ENCODE measurements around the gene COL5A1.
A peak's percentile ranks its signal among the peaks of the same experiment; 100 is the strongest.
"Not testable (repeated sequence)": the region's sequence is repeated elsewhere in the genome, so short reads cannot be mapped to it uniquely, and the experiment has no call there.

Gene COL5A1

GRCh38 chr9:134703730-134704114 lies 62.1 kb downstream of the COL5A1 start:
- Histone ChIP-seq H3K36me3 (ENCODE audit: insufficient read depth, low read length) (peaks cover 31% of the 10 kb centered on the region), H3K79me2 (ENCODE audit: control insufficient read depth, insufficient read depth, low read length, unreplicated experiment) (peaks cover 77% of the 10 kb centered on the region)

GRCh38 chr9:134704498-134704897 lies 62.9 kb downstream of the COL5A1 start:
- peaks cover 19% of the 10 kb centered on the region for H3K4me1 ChIP-seq (ENCODE audit: control insufficient read depth, insufficient read depth, low read length, unreplicated experiment)
- no peak overlapping the region for H3K27ac ChIP-seq (ENCODE audit: low read depth, low read length)
- H3K79me2 ChIP-seq (ENCODE audit: control insufficient read depth, insufficient read depth, low read length, unreplicated experiment): peaks cover 78% of the 10 kb centered on the region
- no peaks in the 10 kb centered on the region for H3K27me3 ChIP-seq (ENCODE audit: insufficient read depth, low read length)
- peaks cover 38% of the 10 kb centered on the region for H3K36me3 ChIP-seq (ENCODE audit: insufficient read depth, low read length)
- H2AFZ ChIP-seq (ENCODE audit: low read length, unreplicated experiment): no peak overlapping the region
- H3K4me3 ChIP-seq (ENCODE audit: low read depth, low read length): no peak overlapping the region

More at GRCh38 chr9:134703730-134704114, 62.1 kb downstream of the COL5A1 start:
- not testable (repeated sequence) for H3K27me3 ChIP-seq (ENCODE audit: insufficient read depth, low read length); H2AFZ ChIP-seq (ENCODE audit: low read length, unreplicated experiment); H3K27ac ChIP-seq (ENCODE audit: low read depth, low read length); H3K4me3 ChIP-seq (ENCODE audit: low read depth, low read length)
- H3K4me1 ChIP-seq (ENCODE audit: control insufficient read depth, insufficient read depth, low read length, unreplicated experiment): peaks cover 16% of the 10 kb centered on the region

GRCh38 chr9:134705786-134706185 lies 64.2 kb downstream of the COL5A1 start:
- Histone ChIP-seq H3K4me3 (ENCODE audit: low read depth, low read length) (no peak overlapping the region), H2AFZ (ENCODE audit: low read length, unreplicated experiment) (no peak overlapping the region), H3K79me2 (ENCODE audit: control insufficient read depth, insufficient read depth, low read length, unreplicated experiment) (peaks cover 76% of the 10 kb centered on the region), H3K27me3 (ENCODE audit: insufficient read depth, low read length) (no peaks in the 10 kb centered on the region), H3K27ac (ENCODE audit: low read depth, low read length) (no peak overlapping the region), H3K4me1 (ENCODE audit: control insufficient read depth, insufficient read depth, low read length, unreplicated experiment) (peaks cover 19% of the 10 kb centered on the region), H3K36me3 (ENCODE audit: insufficient read depth, low read length) (peaks cover 31% of the 10 kb centered on the region)

GRCh38 chr9:134706522-134706921 lies 64.9 kb downstream of the COL5A1 start:
- no peak overlapping the region for H3K4me3 ChIP-seq (ENCODE audit: low read depth, low read length)
- H2AFZ ChIP-seq (ENCODE audit: low read length, unreplicated experiment): no peak overlapping the region
- no peaks in the 10 kb centered on the region for H3K27me3 ChIP-seq (ENCODE audit: insufficient read depth, low read length)
- peaks cover 19% of the 10 kb centered on the region for H3K4me1 ChIP-seq (ENCODE audit: control insufficient read depth, insufficient read depth, low read length, unreplicated experiment)
- H3K79me2 ChIP-seq (ENCODE audit: control insufficient read depth, insufficient read depth, low read length, unreplicated experiment): peaks cover 75% of the 10 kb centered on the region
- H3K36me3 ChIP-seq (ENCODE audit: insufficient read depth, low read length): peaks cover 25% of the 10 kb centered on the region
- peak overlapping the region; percentile 74 for H3K27ac ChIP-seq (ENCODE audit: low read depth, low read length)

DNA sequence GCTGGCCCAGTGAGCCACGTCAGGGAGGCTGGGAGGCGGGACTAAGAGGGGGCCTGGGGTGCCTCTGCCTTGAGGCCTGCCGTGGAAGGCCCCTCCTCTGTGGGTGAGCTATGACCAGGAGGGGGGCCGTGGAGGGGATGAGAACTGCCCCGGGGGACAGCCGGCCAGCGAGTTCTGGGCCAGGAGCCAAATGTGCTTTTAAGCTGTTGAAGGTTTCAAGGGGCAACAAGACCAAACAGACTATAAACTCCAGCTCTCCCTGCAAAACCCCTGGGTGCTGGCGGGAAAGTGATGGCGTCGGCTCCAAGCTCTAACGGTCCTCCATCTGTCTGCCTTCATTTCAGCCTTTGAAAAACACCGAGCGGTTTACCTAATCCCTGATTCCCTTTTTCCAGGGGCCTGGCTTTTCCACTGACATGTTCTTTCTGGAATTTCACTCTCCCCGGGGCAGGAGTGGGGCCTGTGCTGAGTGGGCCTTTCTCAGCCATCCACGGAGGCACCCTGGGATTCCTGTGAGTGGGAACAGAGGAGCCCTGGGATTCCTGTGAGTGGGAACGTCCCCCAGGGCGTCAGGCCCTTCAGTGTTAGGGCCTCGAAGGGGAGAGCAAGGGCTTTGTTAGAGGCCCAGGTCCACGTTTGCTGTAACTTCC lies 65.6 kb downstream of the COL5A1 start:
- Histone ChIP-seq H3K27me3 (ENCODE audit: insufficient read depth, low read length) (no peaks in the 10 kb centered on the region), H3K79me2 (ENCODE audit: control insufficient read depth, insufficient read depth, low read length, unreplicated experiment) (peaks cover 72% of the 10 kb centered on the region), H3K36me3 (ENCODE audit: insufficient read depth, low read length) (peaks cover 22% of the 10 kb centered on the region), H3K27ac (ENCODE audit: low read depth, low read length) (peak overlapping the region; percentile 85), H3K4me3 (ENCODE audit: low read depth, low read length) (no peak overlapping the region), H3K4me1 (ENCODE audit: control insufficient read depth, insufficient read depth, low read length, unreplicated experiment) (peaks cover 19% of the 10 kb centered on the region), H2AFZ (ENCODE audit: low read length, unreplicated experiment) (no peak overlapping the region)

GRCh38 chr9:134707731-134708671 lies 66.4 kb downstream of the COL5A1 start:
- Histone ChIP-seq H3K27me3 (ENCODE audit: insufficient read depth, low read length) (no peaks in the 10 kb centered on the region), H3K27ac (ENCODE audit: low read depth, low read length) (peak overlapping the region; percentile 85), H3K4me1 (ENCODE audit: control insufficient read depth, insufficient read depth, low read length, unreplicated experiment) (peaks cover 19% of the 10 kb centered on the region), H3K4me3 (ENCODE audit: low read depth, low read length) (no peak overlapping the region), H3K36me3 (ENCODE audit: insufficient read depth, low read length) (peaks cover 19% of the 10 kb centered on the region; the same call in 1 of the 2 replicates), H3K79me2 (ENCODE audit: control insufficient read depth, insufficient read depth, low read length, unreplicated experiment) (peaks cover 69% of the 10 kb centered on the region), H2AFZ (ENCODE audit: low read length, unreplicated experiment) (no peak overlapping the region)

DNA sequence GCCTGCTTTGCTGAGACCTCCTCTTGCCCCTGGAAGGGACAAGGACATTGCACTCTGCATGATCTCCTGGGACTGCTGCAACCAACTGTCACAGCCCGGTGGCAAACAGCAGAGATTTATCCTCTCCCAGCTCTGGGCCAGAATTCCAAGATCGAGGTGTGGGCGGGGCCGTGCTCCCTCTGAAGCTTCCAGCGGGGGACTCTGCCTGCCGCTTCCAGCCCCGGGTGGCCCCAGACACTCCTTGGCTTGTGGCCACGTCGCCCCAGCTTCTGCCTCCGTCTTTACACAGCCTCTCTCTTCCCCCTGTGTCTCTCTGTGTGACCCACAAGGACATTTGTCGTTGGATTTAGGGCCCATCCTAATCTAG lies 67.1 kb downstream of the COL5A1 start:
- no peak overlapping the region for H3K4me3 ChIP-seq (ENCODE audit: low read depth, low read length)
- H3K4me1 ChIP-seq (ENCODE audit: control insufficient read depth, insufficient read depth, low read length, unreplicated experiment): peaks cover 19% of the 10 kb centered on the region
- peaks cover 25% of the 10 kb centered on the region for H3K36me3 ChIP-seq (ENCODE audit: insufficient read depth, low read length)
- no peak overlapping the region for H3K27ac ChIP-seq (ENCODE audit: low read depth, low read length)
- no peaks in the 10 kb centered on the region for H3K27me3 ChIP-seq (ENCODE audit: insufficient read depth, low read length)
- H3K79me2 ChIP-seq (ENCODE audit: control insufficient read depth, insufficient read depth, low read length, unreplicated experiment): peaks cover 72% of the 10 kb centered on the region
- no peak overlapping the region for H2AFZ ChIP-seq (ENCODE audit: low read length, unreplicated experiment)

DNA sequence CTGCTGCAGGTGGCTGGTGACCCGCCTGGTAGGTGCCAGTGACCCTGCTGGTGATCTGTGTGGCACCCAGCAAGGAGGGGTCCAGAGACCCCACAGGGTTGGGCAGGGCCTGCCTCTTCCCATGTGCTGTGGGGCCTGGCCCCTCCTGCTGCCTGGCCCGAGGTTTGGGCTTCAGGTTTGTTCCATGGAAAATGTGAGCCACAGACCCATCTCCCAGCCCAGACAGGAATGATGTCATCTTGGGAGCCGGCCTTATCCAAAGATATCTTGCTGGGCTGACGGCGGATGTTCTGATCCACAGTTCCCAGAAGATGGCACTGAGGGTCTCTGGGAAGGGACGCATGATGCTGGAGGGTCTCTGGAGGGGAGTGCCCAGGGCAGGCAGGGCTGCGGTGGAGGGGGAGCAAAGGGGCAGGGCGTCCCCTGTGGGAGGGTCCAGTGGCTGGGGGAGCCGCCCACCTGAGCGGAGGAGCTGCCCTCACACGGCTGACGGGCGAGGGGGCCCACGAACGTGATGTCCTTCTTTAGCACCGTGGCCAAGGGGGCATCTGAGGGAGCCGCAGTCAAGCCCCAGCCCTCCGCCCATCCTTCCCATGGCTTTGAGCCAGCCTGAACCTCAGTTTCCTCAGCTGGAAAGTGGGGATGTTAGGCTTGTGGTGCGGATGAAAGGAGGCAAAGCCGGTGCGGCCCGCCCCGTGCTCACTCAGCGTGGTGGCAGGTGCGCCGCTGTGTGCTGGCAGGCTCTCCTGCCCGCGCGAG lies 68.1 kb downstream of the COL5A1 start:
- Histone ChIP-seq H3K4me1 (ENCODE audit: control insufficient read depth, insufficient read depth, low read length, unreplicated experiment) (peaks cover 19% of the 10 kb centered on the region), H3K36me3 (ENCODE audit: insufficient read depth, low read length) (peaks cover 32% of the 10 kb centered on the region), H3K27ac (ENCODE audit: low read depth, low read length) (no peak overlapping the region), H2AFZ (ENCODE audit: low read length, unreplicated experiment) (no peak overlapping the region), H3K27me3 (ENCODE audit: insufficient read depth, low read length) (no peaks in the 10 kb centered on the region), H3K4me3 (ENCODE audit: low read depth, low read length) (no peak overlapping the region), H3K79me2 (ENCODE audit: control insufficient read depth, insufficient read depth, low read length, unreplicated experiment) (peaks cover 74% of the 10 kb centered on the region)

GRCh38 chr9:134710271-134710540 lies 68.6 kb downstream of the COL5A1 start:
- Histone ChIP-seq H2AFZ (ENCODE audit: low read length, unreplicated experiment) (no peak overlapping the region), H3K4me3 (ENCODE audit: low read depth, low read length) (no peak overlapping the region), H3K79me2 (ENCODE audit: control insufficient read depth, insufficient read depth, low read length, unreplicated experiment) (peaks cover 74% of the 10 kb centered on the region), H3K27ac (ENCODE audit: low read depth, low read length) (no peak overlapping the region), H3K27me3 (ENCODE audit: insufficient read depth, low read length) (no peaks in the 10 kb centered on the region), H3K4me1 (ENCODE audit: control insufficient read depth, insufficient read depth, low read length, unreplicated experiment) (peaks cover 19% of the 10 kb centered on the region), H3K36me3 (ENCODE audit: insufficient read depth, low read length) (peaks cover 32% of the 10 kb centered on the region)

DNA sequence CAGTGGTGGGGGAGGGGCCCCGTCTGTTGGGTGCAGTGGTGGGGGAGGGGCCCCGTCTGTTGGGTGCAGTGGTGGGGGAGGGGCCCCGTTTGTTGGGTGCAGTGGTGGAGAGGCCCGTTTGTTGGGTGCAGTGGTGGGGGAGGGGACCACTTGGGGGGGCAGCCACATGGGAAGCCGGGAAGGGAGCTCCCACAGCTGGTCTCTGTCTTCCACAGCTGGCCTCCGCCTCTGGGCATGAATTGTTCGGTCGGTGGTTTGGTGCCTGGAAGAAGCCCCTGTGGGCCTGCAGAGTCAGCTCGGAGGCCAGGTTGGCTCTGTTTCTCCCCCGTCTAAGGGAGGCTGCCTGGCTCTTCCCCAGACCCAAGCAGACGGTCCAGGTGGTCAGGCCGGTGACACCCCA lies 69.3 kb downstream of the COL5A1 start:
- Histone ChIP-seq H3K36me3 (ENCODE audit: insufficient read depth, low read length) (peaks cover 27% of the 10 kb centered on the region), H3K79me2 (ENCODE audit: control insufficient read depth, insufficient read depth, low read length, unreplicated experiment) (peaks cover 73% of the 10 kb centered on the region), H2AFZ (ENCODE audit: low read length, unreplicated experiment) (no peak overlapping the region), H3K27ac (ENCODE audit: low read depth, low read length) (no peak overlapping the region), H3K4me3 (ENCODE audit: low read depth, low read length) (no peak overlapping the region), H3K4me1 (ENCODE audit: control insufficient read depth, insufficient read depth, low read length, unreplicated experiment) (peaks cover 18% of the 10 kb centered on the region), H3K27me3 (ENCODE audit: insufficient read depth, low read length) (no peaks in the 10 kb centered on the region)

Data from ACC112 (cell line).